NCI-H226 (cell line): ENCODE results near the gene PDE8B.

ENCODE experiments used
- DNase-seq: peaks from one replicate; pipeline ENCODE4 v3.0.0-alpha.2; 2015

Gene PDE8B

GRCh38 chr5:77189421-77189820 lies 21.1 kb upstream of the PDE8B start:
- peak; percentile 51 for DNase-seq

DNA sequence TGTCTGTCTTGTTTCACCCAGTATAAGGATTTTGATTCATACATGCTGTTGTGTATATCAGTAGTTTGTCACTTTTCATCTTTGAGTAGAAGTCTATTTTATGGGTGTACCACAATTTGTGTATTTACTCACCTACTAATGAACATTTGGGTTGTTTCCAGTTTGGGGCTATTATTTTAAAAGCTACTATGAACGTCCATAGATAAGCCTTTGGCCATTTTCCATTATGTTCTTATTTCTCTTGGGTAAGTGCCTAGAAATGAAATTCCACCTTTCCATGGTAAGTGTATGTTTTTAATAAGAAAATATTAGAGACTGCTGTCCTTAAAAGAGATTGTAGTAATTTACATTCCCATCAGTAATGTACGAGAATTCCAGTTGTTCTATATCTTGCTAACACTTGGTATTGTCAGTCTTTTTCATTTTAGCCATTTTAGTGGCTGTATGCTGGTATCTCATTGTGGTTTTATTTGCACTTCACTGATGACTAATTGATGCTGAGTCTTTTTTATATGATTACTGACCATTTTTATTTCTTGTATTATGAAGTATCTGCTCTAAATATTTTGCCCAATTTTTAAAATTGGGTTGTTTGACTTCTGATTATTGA lies 17.9 kb upstream of the PDE8B start:
- DNase-seq: no peak

DNA sequence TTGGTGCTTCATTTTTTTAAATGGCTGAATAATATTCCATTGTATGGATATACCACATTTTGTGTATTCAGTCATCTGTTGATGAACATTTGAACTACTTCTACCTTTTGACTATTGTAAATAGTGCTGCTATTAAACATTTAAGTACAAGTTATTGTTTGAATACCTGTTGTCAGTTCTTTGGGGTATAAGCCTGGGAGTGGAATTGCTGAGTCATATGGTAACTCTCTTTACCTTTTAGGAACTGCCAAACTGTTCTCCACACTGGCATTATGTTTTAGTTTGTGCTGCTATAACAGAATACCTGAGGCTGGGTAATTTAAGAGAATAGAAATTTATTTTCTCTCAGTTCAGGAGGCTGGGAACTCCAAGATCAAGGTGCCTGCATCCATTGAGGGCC lies 15.7 kb upstream of the PDE8B start:
- no peak for DNase-seq

DNA sequence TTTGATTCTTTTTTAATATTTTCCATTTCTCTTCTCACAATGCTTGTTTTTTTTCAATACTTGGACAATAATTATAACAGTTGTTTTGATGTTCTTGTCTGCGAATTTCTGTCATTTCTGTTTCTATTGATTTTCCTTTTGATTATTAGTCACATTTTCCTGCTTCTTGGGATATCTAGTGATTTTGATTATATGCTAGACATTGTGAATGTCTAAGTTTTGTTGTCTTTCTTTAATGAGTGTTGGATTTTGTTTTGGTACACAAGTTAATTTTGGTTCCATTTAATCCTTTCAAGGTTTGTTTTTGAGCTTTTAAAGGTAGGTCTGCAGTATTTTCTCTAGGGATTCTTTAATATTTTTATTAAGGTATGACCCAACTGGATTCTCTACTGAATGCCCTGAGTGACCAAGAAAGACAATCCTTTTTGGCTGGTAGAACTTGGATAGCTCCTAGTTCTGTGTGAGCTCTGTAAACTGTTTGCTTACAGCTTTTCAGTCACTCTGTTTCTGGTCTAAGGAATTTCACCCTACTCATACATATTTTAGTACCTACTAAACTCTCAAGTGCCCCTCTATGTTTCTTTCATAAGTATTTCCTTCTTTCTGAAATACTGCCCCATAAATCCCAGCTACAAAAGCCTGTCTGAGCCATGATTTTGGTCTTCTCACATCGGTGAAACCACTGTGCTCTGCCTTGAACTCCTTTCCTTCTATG lies 12.5 kb upstream of the PDE8B start:
- DNase-seq: no peak

DNA sequence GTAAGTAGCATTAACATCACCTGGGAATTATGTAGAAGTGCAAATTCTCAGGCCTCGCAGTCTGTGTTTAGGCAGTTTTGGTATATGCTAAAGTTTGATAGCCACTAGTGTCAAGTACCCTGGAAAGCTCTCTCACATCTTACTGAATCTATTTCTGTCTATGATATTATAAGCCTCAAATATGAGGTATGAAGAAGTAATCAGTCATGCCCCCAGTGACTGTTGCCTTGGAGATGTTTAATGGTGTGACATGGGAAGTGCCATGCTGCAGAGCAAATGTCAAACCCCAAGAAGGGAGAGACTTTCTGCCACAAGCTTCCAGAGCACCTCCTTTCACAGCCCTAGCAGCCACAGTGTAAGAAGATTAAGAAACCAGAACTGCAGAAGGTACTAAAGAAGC lies 9.8 kb upstream of the PDE8B start:
- no peak for DNase-seq

- no peak for DNase-seq
Measured at GRCh38 chr5:77202145-77202544, 8.3 kb upstream of the PDE8B start.

GRCh38 chr5:77204967-77205366 lies 5.5 kb upstream of the PDE8B start:
- DNase-seq: no peak

DNA sequence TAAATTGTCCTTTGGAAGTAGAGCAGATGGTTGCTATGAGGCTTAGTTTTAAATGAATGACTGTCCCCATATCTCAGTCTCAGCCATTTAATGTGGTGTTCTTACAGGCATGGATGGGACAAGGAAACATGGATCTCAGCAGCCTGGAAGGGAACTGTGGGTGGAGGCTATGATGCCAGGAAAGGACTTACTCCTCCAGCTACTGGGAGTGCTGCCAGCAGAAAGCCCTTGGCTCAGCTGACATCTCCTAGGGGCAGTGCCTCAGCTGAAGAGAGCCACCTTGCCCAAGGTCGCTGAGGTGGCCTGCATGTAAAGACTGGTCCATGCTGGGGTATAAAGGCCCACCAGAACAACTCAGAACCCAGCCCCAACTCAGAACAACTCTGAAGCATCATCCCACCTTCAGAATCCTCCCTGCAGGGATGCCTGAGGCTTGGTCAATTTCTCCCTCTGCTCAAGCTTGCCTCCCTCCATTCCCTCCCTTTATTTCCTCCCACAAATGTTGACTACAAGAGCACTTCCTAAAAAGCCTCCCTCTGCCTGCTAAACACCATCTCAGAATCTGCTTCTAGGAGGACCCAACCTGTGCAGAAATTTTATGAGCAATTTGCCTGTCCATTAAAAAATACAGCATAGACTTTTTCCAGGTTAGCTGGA lies 1.8 kb upstream of the PDE8B start:
- peak; percentile 22 for DNase-seq

GRCh38 chr5:77209495-77210090 lies 887 bp upstream of the PDE8B start:
- no peak for DNase-seq

- no peak for DNase-seq
Measured at GRCh38 chr5:77210964-77211690, 647 bp downstream of the PDE8B start.

DNA sequence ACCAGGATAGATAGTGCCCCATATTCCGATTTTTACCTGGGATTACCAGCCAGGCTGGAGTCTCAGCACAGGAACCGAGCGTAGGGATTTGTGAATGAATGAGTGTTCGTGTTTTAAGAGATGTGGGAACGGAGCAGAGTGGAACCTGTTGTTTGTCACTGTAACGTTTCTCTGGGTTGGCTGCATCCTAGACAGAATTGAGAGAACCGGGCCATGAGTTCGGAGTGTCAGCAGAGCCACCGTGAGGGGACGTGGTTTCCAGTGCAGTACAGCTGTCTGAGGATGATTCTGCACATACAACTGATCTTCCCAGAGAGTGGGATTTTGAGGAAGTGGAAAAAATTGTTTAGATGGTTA lies 1.2 kb downstream of the PDE8B start:
- DNase-seq: no peak

DNA sequence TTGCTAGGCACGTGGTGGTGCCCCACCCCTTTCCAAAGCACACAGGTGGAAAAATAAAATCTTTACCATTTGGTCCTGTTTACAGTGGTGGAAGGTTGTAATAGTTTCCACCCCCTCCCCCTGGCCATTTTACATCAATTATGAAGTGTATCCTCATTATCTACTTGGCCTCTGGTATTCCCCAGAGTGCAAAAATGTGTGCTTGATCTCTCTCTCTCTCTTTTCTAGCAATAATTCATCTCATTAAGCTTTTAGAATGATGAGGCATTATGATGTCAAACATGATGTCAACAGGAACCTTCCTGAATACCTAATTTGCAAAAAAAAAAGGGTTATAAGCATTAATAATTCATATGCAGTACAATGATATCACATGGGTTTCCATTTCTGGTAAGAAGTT lies 3.1 kb downstream of the PDE8B start:
- no peak for DNase-seq

GRCh38 chr5:77214151-77214550 lies 3.7 kb downstream of the PDE8B start:
- no peak for DNase-seq

GRCh38 chr5:77218263-77218662 lies 7.8 kb downstream of the PDE8B start:
- DNase-seq: no peak

DNA sequence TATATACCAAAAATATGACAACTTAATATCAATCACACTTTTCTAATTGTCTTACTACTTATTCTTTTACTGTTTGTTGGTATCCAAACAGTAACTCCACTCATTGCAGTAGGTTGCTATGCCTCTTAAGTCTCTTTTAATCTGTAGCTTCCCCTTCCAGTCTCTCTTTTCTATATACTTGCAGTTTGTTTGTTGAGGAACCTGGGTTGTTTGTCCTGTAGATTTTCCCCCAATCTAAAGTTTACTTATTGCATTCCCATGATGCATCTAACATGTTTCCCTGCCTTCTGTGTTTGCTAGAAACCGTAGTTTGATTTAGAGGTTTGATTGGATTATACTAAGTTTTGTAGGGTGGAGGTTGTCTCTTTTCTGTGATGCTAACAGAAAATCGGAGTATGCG lies 10.6 kb downstream of the PDE8B start:
- DNase-seq: no peak

GRCh38 chr5:77222722-77223121 lies 12.2 kb downstream of the PDE8B start:
- DNase-seq: no peak

DNA sequence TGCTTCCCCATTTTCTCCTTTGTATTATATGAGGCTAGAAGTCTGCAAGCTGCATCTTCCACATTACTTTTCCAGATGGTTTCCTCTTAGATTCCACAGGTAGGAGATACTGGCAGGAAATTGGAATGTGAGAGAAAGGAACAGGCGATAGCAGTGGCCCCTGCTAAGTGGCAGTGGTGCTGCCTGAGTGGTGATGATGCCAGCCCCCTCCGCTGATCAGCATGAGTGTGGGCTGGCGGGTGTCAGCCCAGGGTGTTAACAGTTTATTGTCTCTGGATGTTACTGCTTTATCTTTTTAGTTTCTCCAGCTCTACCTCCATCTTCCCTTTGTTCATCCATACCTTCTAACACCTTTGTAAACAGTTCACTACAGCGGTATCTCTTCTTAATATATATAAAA lies 13.2 kb downstream of the PDE8B start:
- no peak for DNase-seq

DNA sequence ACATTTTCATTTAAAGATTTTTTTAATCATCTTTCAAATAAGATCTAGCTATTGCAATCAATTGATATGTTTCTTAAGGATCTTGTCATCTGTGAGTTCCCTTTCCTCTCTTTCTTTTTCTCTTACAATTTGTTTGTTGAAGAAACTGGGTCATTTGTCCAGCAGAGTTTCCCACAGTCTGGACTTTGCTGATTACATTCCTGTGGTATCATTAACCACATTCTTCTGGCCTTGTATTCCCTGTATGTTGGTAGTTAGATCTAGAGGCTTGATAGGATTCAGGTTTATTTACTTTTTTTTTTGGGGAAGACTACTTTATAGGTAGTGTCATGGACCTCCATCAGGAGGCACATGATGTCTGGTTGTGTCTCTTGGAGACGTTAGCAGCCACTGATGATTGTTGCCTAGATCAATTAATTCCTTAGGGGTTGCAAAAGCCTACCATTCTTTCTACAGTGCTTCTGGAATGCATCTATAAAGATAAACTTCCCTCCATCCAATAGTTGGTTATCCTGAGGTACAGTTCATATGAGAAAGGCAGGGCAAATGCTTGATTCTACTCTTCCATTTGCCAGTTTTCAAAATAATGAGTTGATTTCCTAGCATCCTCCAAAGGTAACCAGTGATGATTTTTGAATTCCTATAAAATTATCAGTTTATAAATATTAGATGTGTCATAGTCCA lies 14.3 kb downstream of the PDE8B start:
- DNase-seq: peak; percentile 14

- DNase-seq: no peak
Measured at GRCh38 chr5:77225531-77225930, 15.1 kb downstream of the PDE8B start.

GRCh38 chr5:77229887-77230286 lies 19.4 kb downstream of the PDE8B start:
- no peak for DNase-seq

- DNase-seq: no peak
Measured at GRCh38 chr5:77230727-77231470, 20.4 kb downstream of the PDE8B start.
